Right kidney (tissue), 9 donors: ENCODE results near the gene OGDH.
"Not testable (repeated sequence)": the region's sequence is repeated elsewhere in the genome, so short reads cannot be mapped to it uniquely, and the experiment has no call there.

Experiments
- DNase-seq: peaks from one replicate; pipeline ENCODE4 v3.0.0-alpha.2; 2016
- long read RNA-seq, 8 donors: transcript quantifications; one replicate each; lab custom pipeline, GENCODE V29; 2026

OGDH gene
- long read RNA-seq, donor 1, full-length matches to known transcripts = 3 of 3 reads
- long read RNA-seq, donor 1, partial matches to known transcripts = 0 of 3 reads
- long read RNA-seq, donor 1, other reads (novel, unspliced or antisense) = 0 of 3 reads
- long read RNA-seq, donor 2, full-length matches to known transcripts = 3 of 27 reads
- long read RNA-seq, donor 2, partial matches to known transcripts = 24 of 27 reads
- long read RNA-seq, donor 2, other reads (novel, unspliced or antisense) = 0 of 27 reads
- long read RNA-seq, donor 3, full-length matches to known transcripts = 4 of 4 reads
- long read RNA-seq, donor 3, partial matches to known transcripts = 0 of 4 reads
- long read RNA-seq, donor 3, other reads (novel, unspliced or antisense) = 0 of 4 reads
- long read RNA-seq, donor 4, full-length matches to known transcripts = 2 of 2 reads
- long read RNA-seq, donor 4, partial matches to known transcripts = 0 of 2 reads
- long read RNA-seq, donor 4, other reads (novel, unspliced or antisense) = 0 of 2 reads
- long read RNA-seq, donor 5, full-length matches to known transcripts = 9 of 9 reads
- long read RNA-seq, donor 5, partial matches to known transcripts = 0 of 9 reads
- long read RNA-seq, donor 5, other reads (novel, unspliced or antisense) = 0 of 9 reads
- long read RNA-seq, donor 6, full-length matches to known transcripts = 4 of 66 reads
- long read RNA-seq, donor 6, partial matches to known transcripts = 62 of 66 reads
- long read RNA-seq, donor 6, other reads (novel, unspliced or antisense) = 0 of 66 reads
- long read RNA-seq, donor 7, full-length matches to known transcripts = 10 of 74 reads
- long read RNA-seq, donor 7, partial matches to known transcripts = 64 of 74 reads
- long read RNA-seq, donor 7, other reads (novel, unspliced or antisense) = 0 of 74 reads
- long read RNA-seq, donor 8, full-length matches to known transcripts = 2 of 8 reads
- long read RNA-seq, donor 8, partial matches to known transcripts = 6 of 8 reads
- long read RNA-seq, donor 8, other reads (novel, unspliced or antisense) = 0 of 8 reads

DNA sequence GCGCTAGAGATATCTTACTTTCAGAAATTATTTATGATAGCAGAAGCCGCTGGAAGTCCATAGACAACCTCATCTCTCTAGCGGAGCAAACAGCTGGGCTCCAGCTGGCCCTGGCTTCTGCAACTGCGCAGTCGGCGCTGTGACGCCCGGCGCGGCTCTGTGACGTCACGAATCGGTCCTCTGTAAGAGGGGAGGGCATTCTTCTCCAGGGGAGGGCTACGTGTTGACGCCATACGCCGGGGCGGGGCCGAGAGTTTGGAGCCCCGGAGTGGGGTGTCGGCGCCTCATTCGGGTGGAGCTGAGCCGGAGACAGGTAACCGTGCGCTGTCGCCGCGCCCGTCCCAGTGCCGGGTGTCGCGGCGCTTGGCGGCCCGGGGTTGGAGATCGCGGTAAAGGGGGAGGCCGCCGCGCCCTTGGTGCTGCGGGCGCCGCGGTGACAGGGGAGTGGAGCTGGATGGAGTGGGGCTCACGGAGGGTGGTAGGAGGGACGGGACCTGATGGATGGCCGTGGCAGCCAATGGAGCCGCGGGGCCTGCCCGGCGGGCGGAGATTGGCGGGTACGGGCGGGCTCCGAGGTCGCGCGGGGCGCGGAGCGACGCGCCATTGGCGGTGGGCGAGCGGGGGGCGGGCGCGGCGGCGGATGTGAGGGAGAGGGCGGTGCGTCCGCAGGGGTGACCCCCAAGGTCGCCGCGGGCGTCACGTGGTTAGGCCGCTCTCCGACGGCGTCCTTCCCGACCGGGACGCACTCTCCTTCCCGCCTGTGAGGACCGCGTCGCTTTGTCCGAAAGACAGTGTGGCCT lies at the start of gene OGDH:
Gene OGDH, plus strand, starts transcription at position 287 of the 800 bp plus-strand sequence. CDS start 17,717 bp downstream, outside the sequence.
- DNase-seq = peak; percentile 100

DNA sequence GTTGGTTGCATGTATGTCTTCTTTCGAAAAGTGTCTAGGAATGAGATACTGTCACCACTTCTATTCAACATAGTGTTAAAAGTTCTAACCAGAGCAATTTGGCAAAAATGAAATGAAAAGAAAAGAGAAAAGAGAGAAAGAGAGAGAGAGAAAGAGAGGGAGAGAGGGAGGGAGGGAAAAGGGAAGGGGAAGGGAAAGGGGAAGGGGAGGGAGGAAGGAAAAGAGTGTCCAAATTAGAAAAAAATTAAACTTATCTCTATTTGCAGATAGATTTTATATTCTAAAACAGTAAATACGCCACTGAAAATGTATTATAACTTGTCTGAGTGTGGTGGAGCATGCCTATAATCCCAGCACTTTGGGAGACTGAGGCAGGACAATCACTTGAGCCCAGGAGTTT lies 48.9 kb upstream of the OGDH start:
- no peak for DNase-seq

DNA sequence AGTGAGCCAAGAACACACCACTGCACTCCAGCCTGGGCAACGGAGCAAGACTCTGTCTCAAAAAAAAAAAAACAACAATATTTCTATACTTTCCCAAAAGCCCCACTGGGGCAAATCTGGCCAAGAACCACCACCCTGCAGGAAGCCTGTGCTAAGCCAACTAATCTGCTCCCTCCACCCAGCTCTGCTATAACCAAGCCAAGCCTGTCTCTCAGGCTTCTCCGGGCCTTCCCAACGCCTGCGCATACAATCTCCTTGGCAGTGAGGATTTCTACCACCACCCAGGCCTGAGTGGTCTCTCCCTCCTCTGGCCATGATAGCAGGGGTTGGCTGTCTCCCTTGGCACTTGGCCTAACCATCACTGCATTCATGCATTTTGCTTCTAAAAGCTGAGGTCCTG lies 46.9 kb upstream of the OGDH start:
- DNase-seq = no peak

DNA sequence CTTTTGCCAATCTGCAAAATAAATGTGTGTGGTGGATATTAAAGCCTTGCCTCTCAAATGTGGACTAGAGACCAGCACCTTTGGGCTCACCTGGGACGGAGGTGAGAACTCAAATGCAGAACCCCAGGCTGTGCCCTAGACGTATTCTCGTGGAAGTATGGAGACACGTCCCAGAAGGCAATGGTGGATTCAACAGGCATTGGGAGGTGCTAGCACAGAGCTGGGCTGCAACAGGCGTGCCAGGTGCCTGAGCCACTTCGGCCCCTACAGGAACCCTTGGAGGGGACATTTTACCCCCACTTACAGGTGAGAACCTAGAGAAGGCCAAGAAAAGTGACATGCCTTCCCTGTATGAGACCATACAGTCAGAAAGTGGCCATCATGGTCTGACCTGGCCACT lies 44.9 kb upstream of the OGDH start:
- DNase-seq = no peak

DNA sequence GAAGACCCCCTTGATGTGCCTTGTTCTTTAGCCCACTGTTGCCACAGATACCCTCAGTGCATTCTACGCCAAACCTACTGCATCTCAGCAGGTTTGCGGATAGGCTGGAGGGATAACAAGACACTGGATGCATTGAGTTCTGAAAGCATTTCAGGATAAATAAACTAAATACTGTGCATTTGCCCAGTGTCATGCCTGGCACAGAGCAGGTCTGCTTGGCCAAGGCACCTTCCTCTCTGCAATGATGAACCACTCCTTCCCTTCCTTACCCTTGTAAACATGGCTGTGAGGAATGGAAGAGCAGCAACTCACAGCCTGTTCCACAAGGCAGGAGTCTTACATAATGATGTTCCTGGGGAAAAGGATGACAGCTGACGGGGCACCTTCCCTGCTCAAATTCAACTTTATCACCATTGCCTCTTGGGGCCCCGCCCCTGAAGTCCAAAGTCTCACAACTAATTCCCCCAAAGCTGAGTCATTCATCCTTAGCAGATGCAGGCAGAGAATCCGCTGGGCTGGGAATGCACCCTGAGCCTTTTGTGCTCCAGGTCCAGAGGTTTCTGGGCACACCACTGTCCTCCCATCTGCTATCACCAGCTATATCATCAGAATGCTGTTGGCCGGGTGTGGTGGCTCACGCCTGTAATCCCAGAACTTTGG lies 44.3 kb upstream of the OGDH start:
- DNase-seq = no peak

DNA sequence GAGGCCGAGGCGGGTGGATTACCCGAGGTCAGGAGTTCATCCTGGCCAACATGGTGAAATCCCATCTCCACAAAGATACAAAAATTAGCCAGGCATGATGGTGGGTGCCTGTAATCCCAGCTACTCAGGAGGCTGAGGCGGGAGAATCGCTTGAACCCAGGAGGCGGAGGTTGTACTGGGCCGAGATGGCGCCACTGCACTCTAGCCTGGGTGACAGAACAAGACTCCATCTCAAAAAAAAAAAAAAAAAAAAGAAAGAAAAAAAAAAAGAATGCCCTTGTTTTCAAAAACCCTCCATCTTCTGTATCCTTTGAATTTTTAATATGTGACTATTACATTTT lies 43.8 kb upstream of the OGDH start:
- not testable (repeated sequence) for DNase-seq

DNA sequence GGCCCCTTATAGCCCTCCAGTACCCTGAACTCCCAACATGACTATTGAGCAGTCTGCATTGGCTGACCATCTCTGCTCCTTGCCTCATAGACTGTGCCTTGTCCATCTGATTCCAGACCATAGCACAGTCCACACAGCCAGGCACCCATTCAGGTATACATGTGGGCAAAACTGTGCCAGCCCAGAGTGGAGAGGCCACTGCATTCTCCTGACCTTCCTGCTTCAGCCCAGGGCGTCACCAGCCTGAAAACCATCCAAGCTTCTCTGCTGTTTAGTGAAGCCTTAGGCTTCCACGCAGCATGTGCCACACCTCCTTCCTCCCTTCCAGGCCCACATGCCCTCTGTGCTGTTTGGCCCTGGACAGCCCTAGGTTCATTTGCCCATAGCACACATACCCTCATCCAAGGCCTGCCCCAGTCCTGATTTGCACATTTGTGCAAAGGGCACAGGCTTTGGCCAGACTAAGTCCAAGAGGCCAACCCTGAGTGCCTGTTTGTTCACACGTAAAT lies 43.2 kb upstream of the OGDH start:
- DNase-seq = no peak

DNA sequence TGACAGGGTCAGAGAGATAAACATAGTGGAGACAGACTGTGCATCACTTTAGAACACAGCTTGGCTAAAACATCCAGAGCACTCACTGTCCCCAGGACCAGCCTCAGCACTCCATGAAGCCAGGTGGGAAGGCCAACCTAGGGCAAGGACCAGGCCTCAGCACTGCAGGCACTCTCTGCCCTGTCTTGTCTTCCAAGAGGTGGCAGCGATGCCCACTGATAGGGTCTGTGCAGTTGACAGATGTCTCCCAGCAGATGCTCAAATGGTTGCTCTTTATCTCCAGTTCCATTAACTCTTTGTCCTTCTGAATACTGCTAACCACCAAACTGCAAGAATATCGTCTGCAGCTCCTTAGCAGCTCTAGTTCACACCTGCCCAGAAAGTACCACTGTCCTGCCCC lies 41.8 kb upstream of the OGDH start:
- no peak for DNase-seq

DNA sequence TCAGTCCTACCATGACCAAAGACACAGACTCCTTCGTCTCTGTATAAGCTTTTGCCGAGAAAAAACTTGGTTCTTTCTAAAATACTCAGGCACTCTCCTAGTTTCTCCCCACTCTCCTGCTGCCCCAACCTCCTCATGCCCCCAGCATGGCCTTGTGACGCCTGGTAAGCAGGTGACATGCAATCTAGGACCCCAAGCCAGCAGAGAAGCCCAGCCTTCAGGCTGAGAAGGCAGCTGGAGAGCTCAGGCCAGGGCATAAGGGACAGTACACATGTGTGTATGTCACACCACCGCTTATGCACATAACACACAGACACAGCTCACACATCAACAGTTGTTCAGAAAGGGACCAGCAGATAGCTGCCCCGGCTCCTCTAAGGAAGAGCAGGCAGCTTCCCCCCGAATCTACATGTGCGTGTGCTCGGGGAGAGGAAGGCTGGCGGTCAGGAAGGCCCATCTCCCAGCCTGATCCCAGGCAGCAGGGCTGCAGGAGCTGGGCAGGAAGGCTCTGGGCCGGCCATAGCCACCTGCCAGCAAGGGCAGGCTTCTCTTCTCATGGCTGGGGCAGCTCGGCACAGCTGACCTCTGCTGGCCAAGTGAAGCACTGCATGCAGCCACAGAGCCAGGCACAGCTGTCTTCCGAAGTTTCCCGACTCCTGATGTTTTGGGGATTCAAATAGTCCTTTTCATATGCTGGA lies 41.2 kb upstream of the OGDH start:
- DNase-seq = no peak

DNA sequence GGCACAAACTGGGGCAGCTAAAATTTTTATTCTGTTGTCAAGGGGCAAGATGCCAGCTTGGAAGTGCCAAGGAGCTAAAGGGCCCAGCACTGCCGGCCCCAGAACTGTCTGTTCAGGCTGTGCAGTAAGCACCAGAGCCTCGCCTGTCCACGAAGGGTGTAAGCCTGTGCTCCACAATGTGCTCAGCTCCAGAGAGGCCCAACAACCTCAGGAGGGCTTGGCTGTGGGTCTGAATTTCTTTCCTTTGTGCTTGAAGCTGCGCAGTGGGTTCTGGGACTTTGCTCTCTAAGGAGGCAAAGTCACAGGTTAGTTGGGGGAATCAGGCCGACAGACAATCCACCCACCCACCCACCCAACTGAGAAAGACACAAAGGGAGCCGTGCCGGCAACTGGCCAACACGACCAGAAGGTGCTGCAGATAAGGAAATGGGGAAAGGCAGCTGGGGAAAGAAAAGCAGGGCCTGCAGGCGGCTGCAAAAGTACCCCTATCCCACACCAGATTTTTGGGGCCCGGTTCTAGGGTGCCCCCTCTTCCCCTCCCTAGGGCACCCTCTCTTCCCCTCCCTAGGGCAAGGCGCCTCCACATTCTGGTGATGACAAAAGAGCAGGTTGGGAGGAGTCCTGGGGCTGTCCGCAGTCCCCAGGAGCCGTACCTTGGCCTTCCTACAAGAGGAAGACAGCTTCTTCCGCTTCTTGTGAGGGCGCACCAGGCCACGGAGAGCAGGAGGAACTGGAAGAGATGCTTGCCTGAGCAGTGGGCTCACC lies 40.5 kb upstream of the OGDH start:
- no peak for DNase-seq

DNA sequence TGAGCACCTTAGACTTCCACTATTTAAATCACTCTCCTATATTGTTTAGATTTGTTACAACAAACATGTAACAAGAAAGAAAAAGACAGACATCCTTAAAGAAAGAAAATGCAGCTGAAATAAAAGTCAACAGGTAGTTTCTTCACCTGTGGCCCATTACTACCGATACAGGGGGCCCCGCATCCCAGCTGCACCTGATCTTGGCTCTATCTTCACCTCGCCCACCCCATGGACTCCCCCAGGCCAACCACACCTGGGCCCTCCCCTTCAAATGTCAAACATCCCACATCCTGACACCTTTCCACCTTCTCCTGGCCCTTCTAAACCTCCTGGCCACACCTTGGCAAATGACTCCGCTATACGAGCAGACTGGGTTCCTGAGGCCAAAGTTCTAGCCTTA lies 39.7 kb upstream of the OGDH start:
- DNase-seq = no peak

DNA sequence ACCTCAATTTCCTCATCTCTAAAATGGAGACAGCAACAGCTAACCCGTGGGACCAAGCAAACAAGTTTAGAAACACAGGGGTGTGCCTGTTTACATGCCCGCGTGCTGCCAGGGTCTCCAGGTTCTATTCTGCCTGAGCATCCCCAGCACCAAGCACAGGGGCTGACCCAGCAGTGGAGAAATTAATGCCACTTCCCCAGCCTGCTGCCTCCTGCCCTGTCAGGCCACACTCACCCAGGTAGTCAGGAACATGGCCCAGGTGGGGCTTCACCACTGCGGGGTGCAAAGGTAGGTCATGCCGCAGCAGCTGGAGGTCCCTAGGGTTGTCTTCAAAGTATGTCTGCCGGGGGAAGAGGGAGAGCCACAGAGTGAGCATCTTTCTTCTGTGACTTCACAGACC lies 38.5 kb upstream of the OGDH start:
- no peak for DNase-seq

DNA sequence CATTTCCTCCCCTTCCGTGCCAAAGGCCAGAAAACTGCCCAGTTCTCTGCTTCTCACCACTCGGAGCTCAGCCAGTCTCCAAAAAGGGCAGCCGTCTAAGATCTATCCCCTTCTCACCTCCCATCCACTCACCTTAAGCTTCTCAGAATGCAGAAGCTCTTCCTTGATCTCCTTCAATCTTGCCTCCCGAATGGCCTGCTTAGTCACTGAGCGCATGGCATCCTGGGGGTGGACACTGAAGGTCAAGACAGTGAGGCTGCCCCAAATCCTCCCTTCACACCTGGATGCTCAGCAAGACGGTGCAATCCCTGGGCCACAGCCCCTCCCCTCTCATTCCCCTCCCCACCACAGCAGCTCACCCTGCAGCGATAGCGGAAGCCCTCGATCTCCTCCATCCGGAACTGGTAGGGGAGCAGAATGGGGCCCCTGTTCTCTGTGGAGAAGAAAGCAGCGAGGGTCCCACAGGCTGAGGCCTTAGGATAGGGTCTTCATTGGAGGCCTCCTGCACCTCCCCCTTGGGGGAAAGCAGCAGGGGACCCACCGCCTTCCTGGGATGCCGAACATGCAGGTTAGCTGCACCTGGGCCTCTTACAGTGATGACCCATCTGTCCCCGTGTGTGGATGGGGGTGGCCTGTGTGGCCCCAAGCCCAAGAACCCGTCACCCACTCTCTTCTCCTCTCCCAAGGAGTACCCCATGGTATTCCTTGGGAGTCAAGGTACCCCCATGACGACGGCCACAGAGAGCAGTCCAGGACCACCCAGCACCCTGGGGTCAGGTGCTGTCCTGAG lies 37.5 kb upstream of the OGDH start:
- DNase-seq = no peak

DNA sequence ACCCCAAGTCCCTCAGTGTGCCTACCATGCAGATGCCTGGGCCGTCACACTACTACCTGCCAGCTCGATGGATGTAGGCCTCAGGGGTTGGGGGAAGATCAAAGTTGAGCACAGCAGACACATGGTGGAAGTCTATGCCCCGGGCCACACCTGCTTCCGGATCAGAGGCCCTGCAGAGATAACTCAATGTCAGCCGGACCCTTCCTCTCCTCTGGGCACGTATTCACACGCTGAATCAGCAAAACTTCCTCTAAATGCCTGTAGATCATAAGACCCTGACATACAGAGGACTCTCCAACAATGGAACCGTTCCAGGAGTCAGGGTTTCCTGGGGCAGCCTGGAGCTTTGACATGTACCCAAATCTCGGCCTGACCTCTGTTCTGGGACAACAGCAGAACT lies 36.5 kb upstream of the OGDH start:
- DNase-seq = no peak

DNA sequence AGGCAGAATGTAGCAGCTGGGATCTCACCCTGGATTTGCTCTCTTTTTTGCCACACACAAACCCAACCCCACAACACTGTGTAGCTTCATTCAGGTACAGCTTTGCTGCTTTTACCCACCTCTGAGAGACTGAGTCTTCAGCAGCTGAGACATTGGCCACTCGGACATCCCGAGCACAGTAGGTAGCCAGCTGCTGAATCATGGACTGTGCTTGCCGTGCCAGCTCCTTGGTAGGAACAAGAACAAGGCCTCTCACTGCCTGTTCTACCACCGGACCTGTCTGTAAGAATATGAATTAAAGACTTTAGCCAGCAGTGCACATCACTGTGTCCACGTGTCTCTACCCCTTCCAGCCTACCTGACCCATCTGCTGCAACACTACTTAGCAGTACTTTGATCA lies 33.7 kb upstream of the OGDH start:
- no peak for DNase-seq

DNA sequence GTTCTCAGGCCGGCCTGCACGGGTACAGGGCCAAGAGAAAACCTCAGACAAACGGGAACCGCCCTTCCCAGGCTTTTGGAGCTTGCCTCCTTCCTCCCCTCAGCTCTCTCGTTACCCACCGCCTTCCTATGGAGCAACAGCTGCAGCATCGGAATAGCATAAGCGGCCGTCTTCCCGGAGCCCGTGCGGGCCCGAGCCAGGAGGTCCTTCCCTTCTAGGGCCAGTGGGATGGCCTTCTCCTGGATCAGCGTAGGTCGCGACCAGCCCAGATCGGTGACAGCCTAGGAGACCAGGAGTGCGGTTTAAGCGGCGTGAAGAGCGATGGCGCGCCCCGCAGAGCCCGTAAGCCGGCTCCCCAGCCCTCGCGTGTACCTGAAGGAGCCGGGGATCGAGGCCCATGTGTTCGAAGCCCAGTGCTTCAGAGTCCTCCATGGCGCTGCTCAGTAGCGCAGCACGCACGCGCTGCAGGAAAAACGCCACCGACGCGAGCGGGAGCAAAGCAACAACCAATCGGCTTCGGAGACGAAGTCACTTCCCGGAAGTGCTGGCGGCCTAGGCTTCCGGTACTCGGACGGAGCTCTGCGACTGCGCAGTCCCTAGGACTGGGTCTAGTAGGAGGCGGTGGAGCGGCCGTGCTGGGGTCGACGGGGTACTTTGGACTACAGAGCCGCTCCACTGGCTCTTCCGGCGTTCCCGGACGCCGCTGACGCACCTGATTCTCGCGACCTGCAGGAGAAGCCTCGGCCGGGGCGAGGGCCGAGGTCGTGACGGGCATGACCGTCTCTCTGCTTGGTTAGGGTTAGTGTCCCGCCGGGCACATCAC lies 32.8 kb upstream of the OGDH start, which contains the start of gene DDX56:
Gene DDX56, minus strand, starts transcription at position 445 of the 823 bp plus-strand sequence. Its CDS starts 13 bp downstream, at position 432.
- DNase-seq = peak; percentile 78

DNA sequence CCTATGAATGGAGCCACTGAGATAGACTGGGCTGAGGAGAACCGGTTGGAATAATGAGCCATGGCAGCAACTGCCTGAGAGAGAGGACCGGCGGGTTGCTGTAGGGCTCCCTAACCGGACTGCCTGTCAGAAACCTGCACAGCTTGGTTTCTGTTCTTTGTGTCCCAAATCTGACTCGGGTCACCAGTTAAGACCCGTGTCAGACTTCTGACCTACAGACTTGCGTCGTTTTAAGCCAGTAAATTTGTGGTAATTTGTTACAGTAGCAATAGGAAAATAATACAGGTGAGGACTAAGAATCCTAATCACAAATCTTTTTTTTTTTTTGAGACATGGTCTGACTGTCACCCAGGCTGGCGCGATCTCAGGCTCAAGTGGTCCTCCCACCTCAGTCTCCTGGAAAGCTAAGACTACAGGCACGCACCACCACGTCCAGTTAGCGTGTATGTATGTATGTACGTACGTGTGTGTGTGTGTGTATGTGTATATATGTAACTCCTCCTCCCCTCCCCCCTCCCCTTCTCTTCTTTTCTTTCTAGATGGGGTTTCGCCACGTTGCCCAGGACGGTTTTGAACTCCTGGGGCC lies 32.0 kb upstream of the OGDH start:
- no peak for DNase-seq

DNA sequence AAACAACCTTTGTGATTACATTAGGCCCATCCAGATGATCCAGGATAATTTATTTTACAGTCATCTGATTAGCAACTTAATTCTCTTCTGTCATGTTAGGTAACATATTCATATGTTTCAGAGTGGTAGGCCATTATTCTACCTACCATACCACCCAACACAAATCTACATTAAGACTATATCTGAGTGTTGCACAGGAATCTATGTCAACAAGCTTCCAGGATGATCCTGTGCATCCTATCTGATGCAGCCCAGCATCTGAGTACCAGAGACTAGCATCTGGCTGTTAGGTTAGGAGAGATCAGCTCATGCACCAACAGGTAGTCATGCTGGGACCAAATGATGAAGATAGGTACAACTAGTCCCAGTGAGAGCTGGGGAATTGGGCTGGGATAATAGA lies 31.4 kb upstream of the OGDH start:
- no peak for DNase-seq
